ENCODE results near the gene C17orf50.
A peak's percentile ranks its signal among the peaks of the same experiment; 100 is the strongest.
"Not testable (repeated sequence)": the region's sequence is repeated elsewhere in the genome, so short reads cannot be mapped to it uniquely, and the experiment has no call there.

The C17orf50 gene

GRCh38 chr17:35748341-35748841 lies 12.3 kb upstream of the C17orf50 start:
- in situ Hi-C loops (cut with MboI; ENCODE audit: low pct_unique_long_range_greater_than_20kb, low sequenced_read_pairs) = loop anchor here (25.0 kb wide), 1 partner anchor 586 kb away; no protein-coding TSS in a partner anchor
- no peak for DNase-seq

GRCh38 chr17:35748979-35749378 lies 11.7 kb upstream of the C17orf50 start:
- DNase-seq = no peak
- in situ Hi-C loops (cut with MboI; ENCODE audit: low pct_unique_long_range_greater_than_20kb, low sequenced_read_pairs) = loop anchor here (25.0 kb wide), 1 partner anchor 587 kb away; no protein-coding TSS in a partner anchor

GRCh38 chr17:35749560-35750412 lies 10.9 kb upstream of the C17orf50 start:
- DNase-seq = no peak
- in situ Hi-C loops (cut with MboI; ENCODE audit: low pct_unique_long_range_greater_than_20kb, low sequenced_read_pairs) = loop anchor here (25.0 kb wide), 1 partner anchor 587 kb away; no protein-coding TSS in a partner anchor

DNA sequence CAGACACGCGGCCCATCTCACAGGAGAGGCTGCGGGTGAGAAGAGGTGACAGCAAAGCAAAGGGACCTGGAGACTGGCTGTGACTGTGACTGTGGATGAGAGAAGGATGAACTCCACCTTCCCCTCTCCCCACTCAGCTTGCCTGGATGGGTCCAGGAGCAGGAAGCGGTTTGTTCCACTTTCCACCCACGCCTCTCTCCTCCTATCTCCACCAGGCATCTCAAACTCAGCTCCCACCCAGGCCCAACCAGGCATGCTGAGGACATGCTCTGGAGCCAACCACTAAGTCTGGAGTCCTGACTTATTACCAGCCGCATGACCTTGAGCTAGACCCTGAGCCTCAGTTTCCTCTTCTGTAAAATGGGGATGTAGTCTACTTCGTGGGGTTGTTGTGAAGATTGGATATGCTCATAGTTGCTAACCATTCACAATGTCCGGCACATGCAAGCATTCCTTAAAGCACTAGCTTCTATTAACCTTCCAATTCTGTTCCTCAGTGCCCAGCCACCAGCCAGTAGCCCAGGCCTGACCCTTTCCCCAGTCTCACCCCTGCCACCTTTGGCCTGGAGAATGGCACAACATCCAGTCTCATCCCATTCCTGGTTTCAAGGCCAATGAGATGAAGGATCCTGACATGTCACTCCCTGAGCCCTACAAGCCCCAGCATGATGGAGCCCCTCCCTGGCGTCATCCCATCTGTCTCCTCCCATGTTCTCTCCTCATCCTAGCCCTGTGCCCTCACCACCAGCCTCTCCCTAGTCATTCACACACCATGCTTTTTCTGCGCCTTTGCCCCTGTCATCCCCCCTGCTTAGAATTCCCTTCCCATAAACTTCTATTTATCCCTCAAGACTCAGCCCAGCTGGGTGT lies 9.9 kb upstream of the C17orf50 start:
- in situ Hi-C loops (cut with MboI; ENCODE audit: low pct_unique_long_range_greater_than_20kb, low sequenced_read_pairs) = no loop called here
- peak; percentile 28 for DNase-seq

DNA sequence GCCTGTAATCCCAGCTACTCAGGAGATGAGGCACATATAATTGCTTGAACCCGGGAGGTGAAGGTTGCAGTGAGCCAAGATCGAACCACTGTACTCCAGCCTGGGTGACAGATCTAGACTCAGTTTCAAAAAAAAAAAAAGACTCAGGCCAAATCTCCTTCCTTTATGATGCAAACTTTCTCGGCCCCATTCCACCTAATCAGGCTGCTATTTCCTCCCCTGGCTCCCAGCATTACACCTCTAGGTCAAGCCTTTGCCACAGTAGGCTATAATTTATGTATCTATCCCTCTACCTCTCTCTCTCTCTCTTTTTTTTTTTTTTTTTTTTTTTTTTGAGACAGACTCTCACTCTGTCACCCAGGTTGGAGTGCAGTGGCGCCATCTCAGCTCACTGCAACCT lies 9.1 kb upstream of the C17orf50 start:
- in situ Hi-C loops (cut with MboI; ENCODE audit: low pct_unique_long_range_greater_than_20kb, low sequenced_read_pairs); DNase-seq: not testable (repeated sequence)

- DNase-seq = no peak
- in situ Hi-C loops (cut with MboI; ENCODE audit: low pct_unique_long_range_greater_than_20kb, low sequenced_read_pairs) = no loop called here
Observed at GRCh38 chr17:35752471-35752870, 8.2 kb upstream of the C17orf50 start.

GRCh38 chr17:35752945-35753764 lies 7.5 kb upstream of the C17orf50 start, which contains the start of gene GAS2L2:
Gene GAS2L2, minus strand, starts transcription at chr17:35753239. Its CDS starts 389 bp downstream, at chr17:35752850.
- in situ Hi-C loops (cut with MboI; ENCODE audit: low pct_unique_long_range_greater_than_20kb, low sequenced_read_pairs) = no loop called here

DNA sequence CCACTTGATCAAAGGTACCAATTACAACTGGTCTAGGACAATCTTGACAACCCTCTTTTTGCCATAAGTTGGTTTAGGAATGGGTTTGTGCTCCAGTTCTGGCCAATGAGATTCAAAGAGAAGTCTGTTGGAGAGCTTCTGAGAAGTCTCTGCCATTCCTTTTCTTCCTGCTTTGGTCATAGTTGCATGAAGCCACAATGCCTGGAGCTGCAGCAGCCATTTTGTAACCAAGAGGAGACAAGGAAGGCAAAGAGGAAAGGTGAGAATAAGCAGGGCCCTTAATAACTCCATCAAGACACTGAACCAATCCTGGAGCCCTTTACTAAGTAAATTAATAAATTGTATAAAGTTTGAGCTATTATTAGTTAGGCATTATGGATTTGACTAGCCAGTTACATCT lies 3.4 kb upstream of the C17orf50 start:
- DNase-seq = no peak
- in situ Hi-C loops (cut with MboI; ENCODE audit: low pct_unique_long_range_greater_than_20kb, low sequenced_read_pairs) = no loop called here

More at GRCh38 chr17:35752945-35753764, 7.5 kb upstream of the C17orf50 start, which contains the start of gene GAS2L2:
- no peak for DNase-seq

GRCh38 chr17:35761601-35762000 lies 914 bp downstream of the C17orf50 start:
- DNase-seq = no peak
- in situ Hi-C loops (cut with MboI; ENCODE audit: low pct_unique_long_range_greater_than_20kb, low sequenced_read_pairs) = no loop called here

GRCh38 chr17:35763767-35764122 lies 3.1 kb downstream of the C17orf50 start:
- in situ Hi-C loops (cut with MboI; ENCODE audit: low pct_unique_long_range_greater_than_20kb, low sequenced_read_pairs) = no loop called here
- no peak for DNase-seq

DNA sequence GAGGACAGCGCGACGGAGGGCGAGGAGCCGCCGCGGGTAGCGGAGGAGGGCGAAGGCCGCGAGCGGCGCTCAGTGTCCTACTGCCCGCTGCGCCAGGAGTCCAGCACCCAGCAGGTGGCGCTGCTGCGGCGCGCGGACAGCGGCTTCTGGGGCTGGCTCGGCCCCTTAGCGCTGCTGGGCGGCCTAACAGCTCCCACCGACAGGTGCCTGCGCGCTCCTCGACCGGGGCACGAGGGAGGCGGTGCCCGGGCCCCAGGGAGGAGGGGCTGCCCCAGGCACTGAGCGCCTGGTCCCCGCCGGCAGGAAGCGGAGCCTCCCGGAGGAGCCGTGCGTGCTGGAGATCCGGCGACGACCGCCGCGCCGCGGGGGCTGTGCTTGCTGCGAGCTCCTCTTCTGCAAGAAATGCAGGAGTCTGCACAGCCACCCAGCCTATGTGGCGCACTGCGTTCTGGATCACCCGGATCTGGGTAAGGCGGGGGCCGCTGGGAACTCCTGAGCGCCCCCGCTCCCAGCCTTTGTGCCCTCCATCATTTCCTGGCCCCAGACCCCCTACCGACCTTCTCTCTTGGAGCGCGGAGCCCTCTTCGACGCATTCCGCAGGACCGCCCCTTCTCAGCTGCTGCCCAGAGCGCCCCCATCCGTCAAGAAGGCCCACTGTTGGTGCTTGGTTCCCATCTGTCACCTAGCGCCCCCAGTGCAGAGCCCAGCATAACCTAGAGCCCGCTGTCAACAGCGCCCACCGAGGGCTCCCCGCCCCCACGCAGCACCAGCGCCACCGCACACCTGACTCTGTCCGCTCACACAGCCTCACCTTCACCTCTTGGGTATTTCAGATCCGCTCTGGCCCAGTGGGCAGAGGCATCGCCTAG lies 3.7 kb downstream of the C17orf50 start:
- in situ Hi-C loops (cut with MboI; ENCODE audit: low pct_unique_long_range_greater_than_20kb, low sequenced_read_pairs) = no loop called here
- DNase-seq = peak; percentile 95

- in situ Hi-C loops (cut with MboI; ENCODE audit: low pct_unique_long_range_greater_than_20kb, low sequenced_read_pairs) = no loop called here
- DNase-seq = no peak
Observed at GRCh38 chr17:35765086-35765710, 4.5 kb downstream of the C17orf50 start.

DNA sequence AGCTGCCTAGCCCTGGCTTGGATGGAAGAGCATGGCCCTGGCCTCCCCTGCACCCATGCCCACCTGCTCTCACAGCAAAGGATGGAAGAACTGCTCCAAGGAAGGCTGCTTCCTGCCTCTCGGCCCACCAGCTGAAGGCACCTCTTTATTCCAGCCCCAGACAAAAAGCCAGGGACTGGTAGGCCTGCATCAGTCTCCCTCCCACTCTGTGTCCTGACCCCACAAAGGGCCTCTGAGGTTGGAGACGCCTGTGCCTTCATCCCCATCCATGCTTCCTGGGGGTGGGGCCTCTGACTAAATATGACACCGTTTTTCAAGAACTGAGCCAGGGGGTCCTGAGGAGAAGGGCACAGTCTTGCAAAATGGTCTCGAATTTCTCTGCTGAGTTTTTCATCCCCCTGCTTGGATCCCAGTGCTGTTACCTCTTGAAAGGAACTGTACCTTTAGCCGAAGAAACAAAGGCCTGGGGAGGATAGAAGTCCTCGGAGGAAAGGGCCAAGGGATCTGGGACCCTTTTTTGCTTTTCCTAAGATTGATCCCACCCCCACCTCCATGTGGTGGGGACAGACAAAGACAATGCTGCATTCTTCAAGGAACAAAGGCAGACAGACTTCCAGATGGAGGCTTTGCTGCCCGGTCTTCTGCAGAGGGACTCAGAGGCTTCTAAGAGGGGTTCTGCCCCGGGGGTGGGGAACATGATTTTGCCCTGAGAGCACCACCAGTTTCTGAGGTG lies 5.2 kb downstream of the C17orf50 start:
- no peak for DNase-seq
- in situ Hi-C loops (cut with MboI; ENCODE audit: low pct_unique_long_range_greater_than_20kb, low sequenced_read_pairs) = no loop called here

DNA sequence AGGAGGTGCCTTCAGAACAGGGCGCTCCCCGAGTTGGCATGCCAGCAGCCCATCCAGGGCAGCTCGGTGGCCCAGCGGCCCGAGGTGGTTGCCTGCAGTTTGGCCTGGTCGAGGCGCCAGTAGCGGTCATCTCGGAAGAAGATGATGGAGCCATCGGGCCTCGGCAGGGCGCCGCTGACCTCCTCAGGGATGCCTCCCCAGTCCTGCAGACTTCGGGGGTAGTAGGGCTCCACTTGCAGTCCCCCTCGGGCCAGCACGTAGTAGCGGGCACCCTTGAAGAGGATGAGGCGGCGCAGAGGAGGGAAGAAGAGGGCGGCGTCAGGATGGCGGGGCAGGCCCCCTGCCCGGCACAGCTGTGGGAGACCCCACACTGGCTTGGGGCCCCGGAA lies 5.8 kb downstream of the C17orf50 start:
- in situ Hi-C loops (cut with MboI; ENCODE audit: low pct_unique_long_range_greater_than_20kb, low sequenced_read_pairs) = no loop called here
- no peak for DNase-seq

- DNase-seq = peak; percentile 53
- in situ Hi-C loops (cut with MboI; ENCODE audit: low pct_unique_long_range_greater_than_20kb, low sequenced_read_pairs) = no loop called here
Observed at GRCh38 chr17:35766903-35767510, 6.3 kb downstream of the C17orf50 start.

DNA sequence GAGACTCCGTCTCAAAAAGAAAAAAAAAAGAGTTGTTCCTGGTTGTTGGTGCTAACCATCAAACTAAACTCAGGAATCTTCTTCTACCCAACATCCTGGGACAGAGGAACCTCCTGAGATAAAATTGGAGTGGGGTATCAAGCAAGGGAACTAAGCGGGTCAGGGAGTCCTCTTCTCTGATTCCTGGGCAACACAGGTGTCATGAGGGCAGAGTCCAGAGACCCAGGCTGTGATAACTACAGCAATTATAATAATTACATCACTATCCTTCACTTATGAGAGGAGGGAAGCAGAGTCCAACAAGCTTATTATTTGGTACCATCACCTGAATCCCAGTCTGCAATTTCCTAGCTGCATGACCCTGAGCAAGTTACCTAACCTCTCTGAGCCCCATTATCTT lies 8.1 kb downstream of the C17orf50 start:
- in situ Hi-C loops (cut with MboI; ENCODE audit: low pct_unique_long_range_greater_than_20kb, low sequenced_read_pairs) = no loop called here
- DNase-seq = no peak
